SHP77 treated with DMSO at 0.1 percent for 48 hours (cell line): Measurements from ENCODE around the gene GADD45GIP1.
"Not testable (repeated sequence)": the region's sequence is repeated elsewhere in the genome, so short reads cannot be mapped to it uniquely, and the experiment has no call there.

Experiments used
- DNase-seq: peaks from one replicate; lab custom pipeline; 2025; lab: John Stamatoyannopoulos, UW

GADD45GIP1 gene

GRCh38 chr19:12957389-12957952 is 448 bp upstream of the GADD45GIP1 start:
- not testable (repeated sequence) for DNase-seq

DNA sequence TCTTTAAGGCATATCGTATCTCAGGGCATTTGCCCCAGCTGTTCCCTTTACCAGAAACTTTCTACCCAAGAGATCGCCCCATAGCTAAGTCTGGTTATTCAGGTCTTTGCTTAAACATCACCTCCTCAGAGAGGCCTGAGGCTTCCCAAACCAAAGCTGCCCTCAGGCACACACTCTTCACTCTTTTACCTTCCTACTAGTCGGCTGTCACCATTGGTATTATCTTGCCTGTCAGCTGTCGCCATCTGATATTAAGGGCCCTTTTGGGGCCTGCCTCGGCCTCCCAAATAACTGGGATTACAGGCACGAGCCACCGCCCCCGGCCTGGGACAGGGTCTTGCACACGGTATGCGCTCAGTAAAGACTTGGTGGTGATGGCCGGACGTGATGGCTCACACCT is 1.0 kb downstream of the GADD45GIP1 start:
- no peak for DNase-seq

DNA sequence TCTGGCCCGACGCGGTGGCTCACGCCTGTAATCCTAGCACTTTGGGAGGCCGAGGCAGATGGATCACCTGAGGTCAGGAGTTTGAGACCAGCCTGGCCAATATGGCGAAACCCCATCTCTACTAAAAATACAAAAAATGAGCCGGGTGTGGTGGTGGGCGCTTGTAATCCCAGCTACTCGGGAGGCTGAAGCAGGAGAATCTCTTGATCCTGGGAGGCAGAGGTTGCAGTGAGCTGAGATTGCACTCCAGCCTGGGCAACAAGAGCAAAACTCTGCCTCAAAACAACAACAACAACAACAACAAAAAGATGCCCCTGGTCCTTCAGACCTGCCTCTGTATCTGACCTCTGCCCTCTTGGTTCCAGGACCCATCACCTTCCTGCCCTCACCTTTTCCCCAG is 1.4 kb downstream of the GADD45GIP1 start:
- not testable (repeated sequence) for DNase-seq

DNA sequence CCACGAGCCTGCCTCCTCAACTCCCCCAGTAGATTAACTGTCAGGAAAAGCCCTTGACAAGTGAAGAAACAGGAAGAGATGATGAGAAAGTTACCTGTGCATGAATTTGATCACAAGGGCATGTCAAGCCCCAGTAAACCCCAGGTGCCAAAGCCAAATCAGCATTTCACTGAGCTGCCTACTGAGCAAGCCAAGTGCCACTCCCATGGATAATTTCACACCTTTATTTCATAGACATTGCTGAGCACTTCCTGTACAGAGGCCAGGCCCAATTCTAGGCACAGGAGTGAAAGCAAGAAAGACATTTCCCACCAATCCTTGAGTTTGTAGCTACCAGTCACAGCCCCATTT is 2.4 kb downstream of the GADD45GIP1 start:
- no peak for DNase-seq

DNA sequence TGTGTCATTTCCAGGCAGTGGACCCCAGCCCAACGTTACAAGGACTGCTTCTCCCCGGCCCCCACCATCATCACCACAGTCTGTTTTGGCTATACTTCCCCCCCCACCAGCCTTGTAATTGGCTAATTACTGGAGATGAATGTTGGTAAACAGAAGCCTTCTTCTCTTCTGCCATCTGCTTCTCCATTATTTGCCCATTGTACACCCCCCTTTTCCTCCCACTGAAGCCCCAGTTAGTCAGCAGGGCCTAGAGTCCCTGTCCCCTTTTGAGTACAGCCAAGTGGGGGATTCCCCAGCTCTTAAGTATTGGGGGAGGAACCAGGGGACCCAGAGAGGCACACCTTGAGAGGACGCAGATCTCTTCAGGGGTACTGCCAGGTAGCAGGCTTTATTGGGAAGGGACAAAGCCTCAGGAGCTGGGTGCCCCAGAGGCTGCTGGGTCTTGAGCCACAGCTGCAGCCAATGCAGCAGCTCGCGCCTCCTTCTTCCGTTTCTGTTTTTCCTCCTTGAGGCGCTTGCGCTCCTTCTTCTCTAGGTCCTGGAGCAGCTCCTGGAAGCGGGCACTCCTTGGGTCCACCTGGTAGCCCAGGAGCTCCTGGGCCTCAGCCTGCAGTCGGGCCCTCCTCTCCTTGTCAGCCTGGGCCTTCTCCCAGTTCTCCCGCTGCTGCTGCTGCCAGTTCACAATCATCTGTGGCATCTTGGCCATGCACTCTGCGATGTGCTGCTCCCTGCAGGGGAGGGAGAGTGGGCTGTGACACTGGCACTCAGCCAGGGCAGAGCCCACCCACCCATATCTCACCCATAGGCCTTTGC is 3.0 kb downstream of the GADD45GIP1 start:
- DNase-seq: no peak

GRCh38 chr19:12953138-12953798 is 3.8 kb downstream of the GADD45GIP1 start:
- DNase-seq: no peak

- DNase-seq: no peak
Observed at GRCh38 chr19:12952488-12953137, 4.4 kb downstream of the GADD45GIP1 start.

GRCh38 chr19:12952050-12952449 is 5.0 kb downstream of the GADD45GIP1 start:
- DNase-seq: not testable (repeated sequence)

DNA sequence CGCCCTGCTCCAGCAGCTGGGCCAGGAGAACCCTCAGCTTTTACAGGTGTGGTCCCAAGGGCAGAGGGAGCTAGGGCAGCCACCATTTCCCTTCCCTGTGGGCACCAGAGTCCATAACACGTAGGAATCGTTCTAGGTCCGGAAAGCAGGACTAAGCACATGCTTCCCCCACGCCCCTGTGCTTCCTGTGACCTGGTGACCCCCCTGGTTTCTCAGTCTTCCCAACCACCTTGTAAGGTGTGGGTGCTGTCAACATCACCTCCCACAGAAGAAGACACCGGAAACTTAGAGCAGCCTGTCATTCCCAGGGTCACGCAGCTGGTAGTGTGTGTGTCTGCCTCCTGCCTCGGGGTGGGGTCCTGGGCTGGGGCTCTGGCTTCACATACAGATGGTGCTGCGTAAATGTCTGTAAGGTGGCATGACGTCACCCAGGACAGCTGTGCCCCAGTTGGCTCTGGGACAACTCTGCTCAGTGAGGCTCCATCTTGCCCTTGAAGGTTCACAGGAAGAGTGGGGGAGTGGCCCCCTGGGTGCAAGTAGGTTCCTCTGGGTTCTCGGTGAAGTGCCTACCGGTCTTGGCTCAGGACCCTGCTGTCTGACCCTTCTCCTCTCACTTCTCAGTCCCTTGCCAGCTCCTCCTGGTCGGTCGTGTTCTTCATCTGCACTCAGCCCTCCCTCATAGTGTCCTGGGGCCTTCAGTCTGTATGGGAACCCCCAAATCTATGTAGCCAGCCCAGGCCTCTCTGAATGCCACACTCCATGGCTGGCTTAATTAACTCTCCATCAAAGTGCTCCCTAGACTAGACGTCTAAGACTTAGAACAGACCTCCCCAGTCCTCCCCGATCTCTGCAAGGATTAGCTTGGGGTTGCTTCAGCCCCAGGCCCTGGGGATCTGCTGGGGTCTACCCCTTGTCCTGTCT is 7.4 kb downstream of the GADD45GIP1 start:
- DNase-seq: no peak

GRCh38 chr19:12948612-12949362 is 8.2 kb downstream of the GADD45GIP1 start:
- no peak for DNase-seq

GRCh38 chr19:12947702-12948611 is 9.1 kb downstream of the GADD45GIP1 start:
- DNase-seq: no peak

DNA sequence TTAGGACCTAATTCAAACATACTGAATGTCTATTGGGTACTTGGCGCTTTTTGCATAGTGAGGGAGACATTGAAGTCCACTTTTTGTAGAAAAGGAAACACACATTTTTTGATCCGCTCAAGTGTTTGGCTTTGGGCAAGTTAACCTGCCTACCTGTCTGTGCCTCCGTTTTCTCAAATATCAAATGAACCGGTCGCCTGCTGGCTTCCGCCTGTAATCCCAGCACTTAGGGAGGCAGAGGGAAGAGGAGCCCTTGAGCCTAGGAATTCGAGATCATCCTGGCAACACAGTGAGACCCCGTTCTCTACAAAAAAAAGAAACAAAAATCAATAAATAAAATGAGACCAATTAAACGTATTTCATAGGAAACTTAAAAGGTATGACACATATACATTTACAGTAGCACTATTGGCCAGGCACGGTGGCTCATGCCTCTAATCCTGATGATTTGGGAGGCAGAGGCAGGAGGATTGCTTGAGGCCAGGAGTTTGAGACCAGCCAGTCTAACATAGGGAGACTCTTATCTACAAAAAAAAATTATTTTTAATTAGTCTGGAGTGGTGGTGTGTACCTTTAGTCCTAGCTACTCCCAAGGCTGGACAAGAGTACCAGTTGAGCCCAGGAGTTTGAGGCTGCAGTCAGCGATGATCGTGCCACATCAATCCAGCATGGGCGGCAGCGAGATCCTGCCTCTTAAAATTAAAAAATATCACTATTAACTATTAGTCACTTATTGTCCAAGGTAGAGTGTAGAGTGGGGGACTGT is 10.1 kb downstream of the GADD45GIP1 start:
- no peak for DNase-seq

DNA sequence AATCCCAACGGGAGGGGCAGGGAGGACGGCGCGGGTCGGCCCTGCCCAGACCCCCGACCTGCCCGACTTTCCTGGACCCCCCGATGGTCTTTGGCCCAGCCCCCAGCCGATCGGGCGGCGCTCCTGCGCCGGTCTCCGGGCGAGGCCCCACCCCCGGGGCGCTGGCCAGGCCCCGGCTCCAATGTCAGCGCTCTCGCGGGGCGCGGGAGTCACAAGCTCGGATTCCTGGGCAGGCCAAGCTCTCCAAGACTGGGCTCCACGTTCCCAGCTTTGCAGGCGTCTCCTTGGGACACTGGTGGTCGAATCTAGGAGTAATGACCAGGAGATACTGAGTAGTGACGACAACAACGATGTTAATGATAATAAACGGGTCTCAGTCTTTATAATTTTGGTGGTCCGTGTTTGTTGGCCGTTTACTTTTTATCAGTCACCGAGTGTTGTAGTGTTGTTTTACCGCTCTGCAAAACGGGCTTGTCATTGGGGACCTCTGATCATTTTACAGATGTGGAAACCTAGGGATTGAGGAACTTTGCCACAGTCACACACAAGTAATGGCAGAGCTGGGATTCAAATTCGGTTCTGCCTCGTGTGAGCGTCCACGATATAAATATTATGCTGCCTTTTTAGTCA is 10.8 kb downstream of the GADD45GIP1 start:
- no peak for DNase-seq

DNA sequence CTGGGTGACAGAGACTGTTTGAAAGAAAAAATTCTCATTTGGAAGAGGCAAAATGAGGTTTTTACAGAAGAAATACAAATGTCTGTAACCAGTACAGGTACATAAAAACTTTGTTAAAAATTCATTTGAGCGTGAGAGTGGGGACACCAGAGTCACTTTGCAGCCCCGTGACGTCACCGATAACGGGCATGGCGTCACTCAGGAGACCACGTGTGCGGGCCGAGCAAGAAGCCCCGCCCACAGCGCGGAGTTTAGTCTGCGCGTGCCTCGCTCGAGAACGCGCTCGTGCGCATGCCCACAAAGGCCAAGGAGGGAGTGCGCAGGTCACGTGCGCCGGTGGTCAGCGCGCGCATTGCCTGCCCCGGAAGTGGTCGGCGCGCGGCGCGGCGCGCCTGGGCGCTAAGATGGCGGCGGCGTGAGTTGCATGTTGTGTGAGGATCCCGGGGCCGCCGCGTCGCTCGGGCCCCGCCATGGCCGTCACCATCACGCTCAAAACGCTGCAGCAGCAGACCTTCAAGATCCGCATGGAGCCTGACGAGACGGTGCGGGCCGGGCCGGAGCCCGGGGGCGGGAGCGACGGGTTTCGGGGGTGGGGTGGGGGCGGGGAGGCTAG is 11.4 kb downstream of the GADD45GIP1 start, which contains the start of gene RAD23A:
Gene RAD23A (plus strand): TSS at position 384 of the 613 bp plus-strand sequence. CDS start 87 bp downstream, at position 471.
- peak; percentile 84 for DNase-seq

GRCh38 chr19:12944104-12944674 is 12.8 kb downstream of the GADD45GIP1 start:
- DNase-seq: no peak

- no peak for DNase-seq
Observed at GRCh38 chr19:12943437-12944044, 13.5 kb downstream of the GADD45GIP1 start.

DNA sequence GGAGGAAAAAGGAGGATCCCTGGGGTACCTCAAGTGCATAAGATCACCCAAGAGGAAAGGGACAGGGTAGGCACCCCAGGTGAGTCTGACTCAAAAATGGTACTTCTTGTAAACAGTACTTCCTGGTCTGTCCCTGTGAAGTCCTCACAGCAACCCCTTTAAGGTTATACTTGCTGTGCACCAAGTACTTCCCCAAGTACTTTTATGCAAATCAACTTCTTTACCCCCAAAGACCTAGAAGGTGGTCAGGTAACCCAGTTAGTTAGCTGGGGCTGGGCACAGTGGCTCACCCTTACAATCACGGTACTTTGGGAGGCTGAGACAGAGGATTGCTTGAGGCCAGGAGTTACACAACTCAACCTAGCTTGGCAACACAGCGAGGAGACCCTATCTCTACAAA is 16.1 kb downstream of the GADD45GIP1 start:
- no peak for DNase-seq
